Vagina (tissue), 2 donors: ENCODE data around the gene BCDIN3D. TPM values are rescaled to one million over a fixed set of nuclear protein-coding genes. Genes with fewer than 3 reads are reported as not detected.
A peak's percentile ranks its signal among the peaks of the same experiment; 100 is the strongest.
"Not testable (repeated sequence)": the region's sequence is repeated elsewhere in the genome, so short reads cannot be mapped to it uniquely, and the experiment has no call there.

Experiments
- DNase-seq, 2 donors: peaks; one replicate each; pipeline ENCODE4 v3.0.0-alpha.2; 2017; ENCODE audit errors: extremely low spot score in 2 of 2
- H3K27ac ChIP-seq: fragments of 200-600 bp; sonication (generic); one replicate; pipeline ENCODE4 v1.5.1; 2019
- H3K27me3 ChIP-seq: fragments of 200-600 bp; sonication (generic); one replicate; pipeline ENCODE4 v1.5.1; 2019
- H3K36me3 ChIP-seq, 2 donors: fragments of 200-600 bp; sonication (generic); one replicate each; pipeline ENCODE4 v1.5.1; 2017 to 2019
- H3K4me1 ChIP-seq: fragments of 200-600 bp; sonication (generic); one replicate; pipeline ENCODE4 v1.5.1; 2019
- H3K4me3 ChIP-seq, 2 donors: fragments of 200-600 bp; sonication (generic); 1 replicate in 1 of 2; 2 replicates in 1 of 2; pipeline ENCODE4 v1.5.1; 2016 to 2019
- H3K9me3 ChIP-seq: fragments of 200-600 bp; sonication (generic); one replicate; pipeline ENCODE4 v1.5.1; 2019
- POLR2A ChIP-seq, 2 donors: fragments of 450-650 bp; IDR thresholded peaks; one replicate each; pipeline ENCODE4 v1.6.1; 2017; ENCODE audit warnings: antibody characterized with exemption in 2 of 2, mild to moderate bottlenecking in 2 of 2, moderate library complexity in 2 of 2
- POLR2AphosphoS5 ChIP-seq, 2 donors: sonication (generic); formaldehyde crosslinking; IDR thresholded peaks; one replicate each; pipeline ENCODE4 v1.9.0; 2017; ENCODE audit warnings: antibody characterized with exemption in 2 of 2, mild to moderate bottlenecking in 2 of 2, low read depth in 1 of 2; ENCODE audit not compliant: insufficient read depth in 1 of 2
- intact Hi-C: fragments of 100-400 bp; cut with DNase I; formaldehyde crosslinking; loops from one replicate; pipeline ENCODE4 v1.15.1; 2023
- total RNA-seq: library from RNA; depleted of rRNA; stranded (reverse); fragments of >200 nt; gene quantifications from one replicate; pipeline ENCODE4 v1.2.3, GENCODE V29; 2016
- TF ChIP-seq, protein P1 (sequence below), 3 experiments: fragments of 450-650 bp in 2 of 3; fragments of 200-600 bp in 1 of 3; sonication (generic) in 1 of 3; IDR thresholded peaks; one replicate each; pipeline ENCODE4 v1.5.1; 2017 to 2019; ENCODE audit warnings: antibody characterized with exemption in 3 of 3, mild to moderate bottlenecking in 2 of 3, moderate library complexity in 2 of 3

The BCDIN3D gene
- total RNA-seq, 1 donor from 2014 or later, result 2.7 TPM

DNA sequence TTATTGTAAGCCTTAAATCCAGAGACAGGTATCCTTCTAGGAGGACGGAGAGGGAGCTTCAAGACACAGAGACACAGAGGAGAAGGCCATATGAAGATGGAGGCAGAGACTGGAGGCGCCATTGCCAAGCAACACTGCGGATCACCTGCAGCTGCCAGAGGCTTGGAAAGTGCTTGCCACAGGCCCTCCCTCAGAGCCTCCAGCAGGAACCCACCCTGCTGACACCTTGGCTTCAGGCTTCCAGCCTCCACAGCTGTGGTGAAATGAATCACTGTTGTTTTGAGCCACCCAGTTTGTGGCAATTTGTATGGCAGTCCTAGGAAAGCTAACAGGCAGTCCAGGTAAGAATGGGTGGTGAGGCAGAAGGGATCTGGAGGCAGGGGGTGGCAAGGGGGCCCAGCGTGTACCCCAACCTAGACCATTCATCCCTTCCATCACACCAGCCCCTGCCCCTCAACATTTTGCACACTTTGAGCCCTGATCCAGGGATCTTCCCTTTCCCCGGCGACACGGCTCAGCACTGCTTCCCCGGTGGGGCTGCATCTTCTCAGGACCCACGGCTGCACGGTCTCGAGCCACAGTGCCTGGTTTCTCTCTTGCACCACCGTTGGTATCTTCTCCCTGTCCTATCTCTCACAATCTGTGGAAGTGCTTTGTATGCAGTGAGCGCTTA lies 22.3 kb upstream of the BCDIN3D start:
- Histone ChIP-seq H3K4me3 (no peak overlapping the region), H3K9me3 (no peaks in the 10 kb centered on the region), H3K36me3 (no peaks in the 10 kb centered on the region), H3K27me3 (no peaks in the 10 kb centered on the region), H3K4me1 (peaks cover 32% of the 10 kb centered on the region), H3K27ac (no peak overlapping the region)
- TF ChIP-seq POLR2A (IDR thresholded peaks at IDR 0.05) (no peak), POLR2AphosphoS5 (IDR thresholded peaks at IDR 0.05; ENCODE audit: insufficient read depth in 1 of 2, low read depth in 1 of 2) (no peak)
- TF ChIP-seq, protein P1, sequence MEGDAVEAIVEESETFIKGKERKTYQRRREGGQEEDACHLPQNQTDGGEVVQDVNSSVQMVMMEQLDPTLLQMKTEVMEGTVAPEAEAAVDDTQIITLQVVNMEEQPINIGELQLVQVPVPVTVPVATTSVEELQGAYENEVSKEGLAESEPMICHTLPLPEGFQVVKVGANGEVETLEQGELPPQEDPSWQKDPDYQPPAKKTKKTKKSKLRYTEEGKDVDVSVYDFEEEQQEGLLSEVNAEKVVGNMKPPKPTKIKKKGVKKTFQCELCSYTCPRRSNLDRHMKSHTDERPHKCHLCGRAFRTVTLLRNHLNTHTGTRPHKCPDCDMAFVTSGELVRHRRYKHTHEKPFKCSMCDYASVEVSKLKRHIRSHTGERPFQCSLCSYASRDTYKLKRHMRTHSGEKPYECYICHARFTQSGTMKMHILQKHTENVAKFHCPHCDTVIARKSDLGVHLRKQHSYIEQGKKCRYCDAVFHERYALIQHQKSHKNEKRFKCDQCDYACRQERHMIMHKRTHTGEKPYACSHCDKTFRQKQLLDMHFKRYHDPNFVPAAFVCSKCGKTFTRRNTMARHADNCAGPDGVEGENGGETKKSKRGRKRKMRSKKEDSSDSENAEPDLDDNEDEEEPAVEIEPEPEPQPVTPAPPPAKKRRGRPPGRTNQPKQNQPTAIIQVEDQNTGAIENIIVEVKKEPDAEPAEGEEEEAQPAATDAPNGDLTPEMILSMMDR (IDR thresholded peaks at IDR 0.05), result no peak
- DNase-seq, result peak in 1 of 2 donors; percentile 49
- intact Hi-C loops, result loop anchor here (5.0 to 10.0 kb wide), 2 partner anchors 87 to 210 kb away; partner anchors contain the start of gene AQP2

DNA sequence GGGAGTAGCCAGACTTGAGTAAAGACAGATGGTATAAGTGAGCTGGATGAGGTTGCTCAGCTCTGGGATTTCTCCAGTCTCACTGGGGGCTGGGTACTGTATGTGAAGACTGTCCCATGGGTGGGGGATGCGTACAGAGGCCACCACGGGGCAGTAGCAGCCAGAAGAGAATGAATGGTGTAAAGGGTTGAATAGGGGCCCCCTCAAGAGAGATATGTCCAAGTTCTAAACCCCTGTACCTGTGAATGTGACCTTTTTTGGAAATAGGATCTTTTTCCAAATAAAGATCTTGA lies 21.8 kb upstream of the BCDIN3D start:
- intact Hi-C loops, result loop anchor here (5.0 to 10.0 kb wide), 2 partner anchors 88 to 210 kb away; partner anchors contain the start of gene AQP2
- H3K4me3 ChIP-seq, result no peak overlapping the region
- H3K27me3 ChIP-seq, result no peaks in the 10 kb centered on the region
- H3K9me3 ChIP-seq, result no peaks in the 10 kb centered on the region
- H3K4me1 ChIP-seq, result peaks cover 27% of the 10 kb centered on the region
- H3K27ac ChIP-seq, result no peak overlapping the region
- TF ChIP-seq POLR2A (IDR thresholded peaks at IDR 0.05) (no peak), POLR2AphosphoS5 (IDR thresholded peaks at IDR 0.05; ENCODE audit: insufficient read depth in 1 of 2, low read depth in 1 of 2) (no peak)
- H3K36me3 ChIP-seq, result no peaks in the 10 kb centered on the region
- no peak for DNase-seq

DNA sequence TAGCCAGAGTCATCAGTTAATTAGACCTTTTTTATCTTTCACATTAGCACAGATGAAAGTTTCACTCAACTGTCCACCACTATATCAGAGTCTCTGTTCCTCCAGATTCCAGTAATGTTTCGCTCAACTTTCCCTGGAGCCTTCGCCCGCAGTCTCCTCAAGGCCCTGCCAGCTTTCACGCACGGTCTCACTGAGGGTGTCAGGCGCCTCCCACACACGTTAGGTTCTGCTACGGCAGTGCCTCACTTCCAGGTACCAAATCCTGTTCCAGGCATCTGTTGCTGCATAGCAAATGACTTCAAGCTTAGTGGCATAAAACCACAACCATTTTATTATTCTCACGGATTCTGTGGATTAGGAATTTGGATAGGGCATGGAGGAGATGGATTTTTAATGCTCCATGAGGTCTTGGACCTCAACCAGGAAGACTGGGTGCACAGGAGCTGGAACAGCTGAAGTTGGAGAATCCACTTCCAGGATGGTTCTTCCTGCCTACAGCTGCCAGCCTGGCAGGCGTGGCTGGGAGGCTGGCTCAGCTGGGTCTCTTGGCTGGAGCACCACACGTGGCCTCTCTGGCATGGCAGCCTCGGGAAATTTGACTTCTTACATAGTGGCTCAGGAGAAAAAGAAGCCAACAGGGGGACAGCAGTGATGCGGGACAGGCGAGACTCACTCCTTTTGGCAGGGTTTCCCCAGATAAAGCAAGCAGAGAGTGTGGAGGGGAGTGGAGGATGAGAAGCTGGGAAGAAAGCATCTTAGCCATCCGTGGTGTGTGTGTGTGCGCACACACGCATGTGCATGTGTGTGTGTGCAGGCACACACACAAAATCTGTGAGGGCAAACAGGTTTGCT lies 21.3 kb upstream of the BCDIN3D start:
- no peaks in the 10 kb centered on the region for H3K27me3 ChIP-seq
- intact Hi-C loops, result loop anchor here (10.0 kb wide), 1 partner anchor 211 kb away; no protein-coding TSS in a partner anchor
- TF ChIP-seq, protein P1 (IDR thresholded peaks at IDR 0.05), result no peak
- no peak for TF ChIP-seq POLR2A (IDR thresholded peaks at IDR 0.05)
- TF ChIP-seq POLR2AphosphoS5 (IDR thresholded peaks at IDR 0.05; ENCODE audit: insufficient read depth in 1 of 2, low read depth in 1 of 2), result no peak
- DNase-seq, result peak in 1 of 2 donors; percentile 49
- H3K9me3 ChIP-seq, result no peaks in the 10 kb centered on the region
- H3K4me3 ChIP-seq, result no peak overlapping the region
- H3K36me3 ChIP-seq, result no peaks in the 10 kb centered on the region
- H3K4me1 ChIP-seq, result peaks cover 21% of the 10 kb centered on the region
- H3K27ac ChIP-seq, result no peak overlapping the region

DNA sequence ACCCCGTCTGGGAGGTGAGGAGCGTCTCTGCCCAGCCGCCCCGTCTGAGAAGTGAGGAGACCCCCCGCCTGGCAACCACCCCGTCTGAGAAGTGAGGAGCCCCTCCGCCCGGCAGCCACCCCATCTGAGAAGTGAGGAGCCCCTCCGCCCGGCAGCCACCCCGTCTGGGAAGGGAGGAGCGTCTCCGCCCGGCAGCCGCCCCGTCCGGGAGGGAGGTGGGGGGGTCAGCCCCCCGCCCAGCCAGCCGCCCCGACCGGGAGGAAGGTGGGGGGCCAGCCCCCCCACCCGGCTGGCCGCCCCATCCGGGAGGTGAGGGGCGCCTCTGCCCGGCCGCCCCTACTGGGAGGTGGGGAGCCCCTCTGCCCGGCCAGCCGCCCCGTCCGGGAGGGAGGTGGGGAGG lies 18.0 kb upstream of the BCDIN3D start:
- intact Hi-C loops, result loop anchor here (10.0 kb wide), 1 partner anchor 214 kb away; no protein-coding TSS in a partner anchor
- not testable (repeated sequence) for H3K27me3 ChIP-seq

DNA sequence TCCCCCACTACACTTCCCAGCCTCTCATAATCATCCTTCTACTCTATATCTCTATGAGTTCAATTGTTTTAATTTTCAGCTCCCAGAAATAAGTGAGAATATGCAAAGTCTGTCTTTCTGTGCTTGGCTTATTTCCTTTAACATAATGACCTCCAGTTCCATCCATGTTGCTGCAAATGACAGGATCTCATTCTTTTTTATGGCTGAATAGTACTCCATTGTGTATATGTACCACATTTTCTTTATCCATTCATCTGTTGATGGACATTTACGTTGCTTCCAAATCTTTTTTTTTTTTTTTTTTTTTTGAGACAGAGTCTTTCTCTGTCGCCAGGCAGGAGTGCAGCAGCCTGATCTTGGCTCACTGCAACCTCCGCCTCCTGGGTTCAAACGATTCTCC lies 13.0 kb upstream of the BCDIN3D start:
- not testable (repeated sequence) for H3K27me3 ChIP-seq

More for the DNA sequence above, 18.0 kb upstream of the BCDIN3D start:
- not testable (repeated sequence) for H3K36me3 ChIP-seq, DNase-seq, H3K4me3 ChIP-seq, H3K4me1 ChIP-seq, H3K27ac ChIP-seq, H3K9me3 ChIP-seq

DNA sequence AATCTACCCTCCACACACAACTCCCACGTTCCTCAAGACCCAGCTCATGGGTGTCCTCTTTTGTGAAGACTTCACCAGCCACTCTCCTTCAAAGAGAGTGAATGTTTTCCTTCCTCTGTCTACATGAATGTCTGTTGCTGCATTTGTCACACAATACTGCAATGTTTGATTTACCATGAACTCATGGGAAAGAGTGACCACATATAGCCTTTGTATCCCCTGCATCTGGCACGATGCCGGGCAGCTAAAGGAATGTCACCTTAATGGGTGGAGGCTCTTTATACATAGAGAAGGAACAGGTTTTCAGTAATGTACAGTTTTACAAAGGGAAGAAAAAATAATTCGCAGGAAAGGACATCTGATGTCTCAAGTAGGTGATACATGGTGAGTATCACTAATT lies 12.1 kb upstream of the BCDIN3D start:
- no peaks in the 10 kb centered on the region for H3K4me1 ChIP-seq
- intact Hi-C loops, result no loop called here
- no peak for DNase-seq
- no peaks in the 10 kb centered on the region for H3K9me3 ChIP-seq
- H3K27me3 ChIP-seq, result no peaks in the 10 kb centered on the region
- H3K27ac ChIP-seq, result no peak overlapping the region
- H3K36me3 ChIP-seq, result no peaks in the 10 kb centered on the region
- no peak overlapping the region for H3K4me3 ChIP-seq
- TF ChIP-seq POLR2AphosphoS5 (IDR thresholded peaks at IDR 0.05; ENCODE audit: insufficient read depth in 1 of 2, low read depth in 1 of 2) (no peak), POLR2A (IDR thresholded peaks at IDR 0.05) (no peak)
- TF ChIP-seq, protein P1 (IDR thresholded peaks at IDR 0.05), result no peak

More for the DNA sequence above, 13.0 kb upstream of the BCDIN3D start:
- H3K4me3 ChIP-seq, H3K4me1 ChIP-seq, H3K27ac ChIP-seq, H3K36me3 ChIP-seq, H3K9me3 ChIP-seq, DNase-seq, intact Hi-C loops: not testable (repeated sequence)
